ENCODE data around the gene POLA1. TPM values are rescaled to one million over a fixed set of nuclear protein-coding genes. Genes with fewer than 3 reads are reported as not detected.

POLA1 gene
- total RNA-seq, 1 experiment from 2014 or later: 24.1 TPM

DNA sequence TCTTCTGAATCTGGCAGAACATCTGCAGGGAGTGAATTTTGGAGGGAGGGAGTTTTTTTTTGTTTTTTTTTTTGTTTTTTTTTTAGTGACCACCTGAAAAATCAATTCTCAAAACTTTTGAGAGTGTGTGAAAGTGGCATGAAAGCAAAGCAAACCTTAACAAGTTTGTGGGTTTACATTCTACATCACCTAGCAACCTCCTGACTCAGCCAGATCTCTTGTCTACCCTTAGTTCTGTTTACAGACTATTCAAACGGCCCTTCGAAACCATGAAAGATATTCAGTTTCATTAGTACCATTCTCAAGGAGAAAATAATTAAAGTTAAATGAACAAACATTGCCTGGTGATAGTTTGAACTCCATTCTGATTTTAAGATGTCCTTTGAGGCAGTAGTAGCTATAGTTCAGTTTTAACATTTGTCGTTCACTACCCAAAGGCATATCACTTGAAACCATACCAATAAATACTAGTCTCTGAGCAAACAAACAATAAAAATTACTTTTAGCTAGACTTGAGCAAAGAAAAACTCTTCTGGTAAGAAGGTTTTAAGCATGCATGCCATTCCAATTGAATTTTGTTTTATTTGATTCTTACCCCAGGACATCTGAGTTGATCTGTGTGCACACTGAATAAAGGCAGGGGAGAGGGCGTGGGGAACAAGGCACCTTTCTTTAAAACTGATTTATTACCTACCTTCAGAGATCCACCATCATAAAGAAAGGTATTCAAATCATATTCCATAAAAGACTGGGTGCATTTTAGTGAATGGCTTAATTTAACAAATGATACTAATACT, 184.3 kb downstream of the POLA1 start:
- DNase-seq (ENCODE audit: low read depth): no peak

DNA sequence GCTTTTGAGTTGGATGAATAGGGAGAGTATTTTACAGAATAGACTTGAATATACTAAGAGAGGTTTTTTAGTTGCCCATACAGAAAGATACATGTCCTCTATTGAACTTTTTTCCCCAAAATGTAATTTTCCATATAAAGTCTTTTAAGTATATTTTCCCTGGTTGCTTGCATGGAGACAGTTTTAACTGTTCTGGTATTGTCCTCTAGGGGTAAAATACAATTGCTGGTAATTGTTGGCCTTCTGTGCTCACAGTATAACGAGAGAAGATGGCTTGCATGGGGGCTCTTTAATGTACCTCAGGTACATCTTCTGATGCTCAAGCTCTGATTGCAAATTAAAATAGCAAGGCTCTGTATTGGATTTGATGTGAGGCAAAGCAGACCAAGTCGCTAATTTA, 186.0 kb downstream of the POLA1 start:
- DNase-seq (ENCODE audit: low read depth): no peak

DNA sequence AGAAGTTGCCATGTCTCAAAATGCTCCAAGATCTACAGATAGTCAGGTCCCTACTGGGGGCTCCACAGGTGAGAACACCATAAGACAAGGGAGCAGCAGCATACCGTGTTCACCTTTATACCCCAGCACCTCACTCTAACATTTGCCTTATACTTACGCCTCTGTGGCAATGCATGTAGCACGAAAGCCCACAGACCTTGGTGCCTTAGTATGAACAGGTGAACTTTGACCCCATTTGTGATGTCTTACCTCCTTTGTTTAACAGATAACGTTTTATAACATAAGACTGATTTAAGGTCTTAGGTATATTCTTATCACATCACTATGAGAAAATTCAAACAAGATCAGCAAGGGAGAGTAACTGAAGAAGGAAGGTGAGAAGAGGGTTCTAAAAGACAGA, 193.2 kb downstream of the POLA1 start:
- no peak for DNase-seq (ENCODE audit: low read depth)

DNA sequence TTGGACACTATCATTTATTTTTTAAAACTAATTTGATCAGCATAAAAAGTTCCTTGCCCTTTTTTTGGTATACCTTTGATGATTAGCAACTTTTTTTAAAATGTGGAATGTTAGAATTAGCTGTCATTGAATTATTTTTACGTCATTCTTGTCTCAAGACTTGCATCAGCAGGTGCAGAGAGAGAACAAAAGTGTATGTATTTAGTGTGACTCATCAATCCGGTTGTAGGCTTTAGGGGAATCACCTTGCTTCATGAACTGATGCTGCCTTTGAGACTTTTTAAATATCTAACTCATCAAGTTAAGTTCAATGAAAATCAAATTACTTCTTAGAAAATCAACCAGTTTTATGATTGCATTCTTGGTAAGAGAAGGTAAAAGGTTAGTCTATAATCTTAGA, 197.0 kb downstream of the POLA1 start:
- DNase-seq (ENCODE audit: low read depth): no peak

DNA sequence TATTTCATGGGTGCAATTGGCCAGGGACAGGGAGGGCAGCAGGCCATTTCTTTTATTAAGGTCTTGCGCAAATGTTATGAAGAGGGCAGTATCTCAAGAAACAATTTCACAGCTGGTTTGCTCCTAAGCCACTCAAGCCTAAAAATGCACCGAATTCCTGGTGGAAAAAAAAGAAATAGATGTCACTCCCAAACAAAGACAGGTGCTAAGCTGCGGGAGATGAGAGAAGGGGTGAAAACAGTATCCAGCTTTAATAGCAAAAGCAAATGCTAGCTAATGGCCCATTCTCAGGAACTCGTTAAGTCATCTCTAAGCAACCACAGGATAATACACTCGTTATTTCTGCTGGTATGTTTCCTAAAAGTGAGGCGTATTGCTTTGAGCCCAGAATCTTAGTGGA, 205.7 kb downstream of the POLA1 start:
- no peak for DNase-seq (ENCODE audit: low read depth)

DNA sequence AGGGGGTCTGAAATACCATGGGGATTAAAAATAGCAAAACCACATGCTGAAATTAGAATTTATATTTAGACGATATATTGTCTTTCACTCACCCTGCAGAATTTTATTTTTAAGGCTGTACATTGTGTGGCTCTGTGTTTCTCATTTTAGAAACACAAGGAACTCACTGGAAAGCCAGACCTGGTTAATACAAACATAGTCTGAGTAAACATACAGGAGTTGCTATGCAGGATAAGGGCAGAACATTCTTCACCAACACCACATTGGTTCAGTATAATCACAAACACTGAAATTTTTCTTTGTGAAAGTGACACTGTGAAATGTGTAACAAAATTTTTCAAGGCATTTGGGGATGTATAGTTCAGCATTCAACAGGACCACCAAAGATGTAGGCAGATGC, 206.5 kb downstream of the POLA1 start:
- DNase-seq (ENCODE audit: low read depth): no peak

DNA sequence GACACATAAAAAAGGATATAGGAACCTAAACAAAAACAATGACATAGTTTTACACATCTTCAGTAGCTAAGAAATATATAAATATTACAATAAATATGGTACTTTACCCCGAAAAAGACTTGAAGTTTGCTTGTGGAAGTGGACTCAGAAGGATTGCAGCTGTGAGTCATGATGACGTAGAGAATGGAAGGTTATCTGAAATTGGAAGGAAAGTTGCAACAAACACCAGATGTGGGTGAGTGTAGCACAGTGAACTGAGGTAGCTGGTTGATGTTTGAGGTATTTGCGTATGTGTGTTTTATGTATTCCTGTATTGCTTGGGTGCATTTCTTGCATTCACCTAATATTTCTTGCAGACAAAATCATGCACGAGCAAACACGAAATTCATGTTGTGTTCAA, 209.1 kb downstream of the POLA1 start:
- DNase-seq (ENCODE audit: low read depth): peak; percentile 45

DNA sequence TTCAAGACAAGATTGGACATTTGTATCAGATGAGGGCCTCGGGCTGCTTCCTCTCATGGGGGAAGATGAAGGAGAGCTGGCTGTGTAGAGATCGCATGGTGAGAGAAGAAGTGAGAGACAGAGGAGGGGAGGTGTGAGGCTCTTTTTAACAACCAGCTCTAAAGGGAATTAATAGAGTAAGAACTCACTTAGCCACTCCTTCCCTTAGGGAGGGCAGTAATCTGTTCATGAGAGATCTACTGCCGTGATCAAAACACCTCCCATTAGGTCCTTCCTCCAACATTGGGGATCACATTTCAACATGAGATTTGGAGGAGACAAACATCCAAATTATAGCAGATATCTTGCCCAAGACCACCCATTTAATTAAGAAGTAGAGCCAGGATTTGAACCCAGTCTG, 225.0 kb downstream of the POLA1 start:
- DNase-seq (ENCODE audit: low read depth): no peak

DNA sequence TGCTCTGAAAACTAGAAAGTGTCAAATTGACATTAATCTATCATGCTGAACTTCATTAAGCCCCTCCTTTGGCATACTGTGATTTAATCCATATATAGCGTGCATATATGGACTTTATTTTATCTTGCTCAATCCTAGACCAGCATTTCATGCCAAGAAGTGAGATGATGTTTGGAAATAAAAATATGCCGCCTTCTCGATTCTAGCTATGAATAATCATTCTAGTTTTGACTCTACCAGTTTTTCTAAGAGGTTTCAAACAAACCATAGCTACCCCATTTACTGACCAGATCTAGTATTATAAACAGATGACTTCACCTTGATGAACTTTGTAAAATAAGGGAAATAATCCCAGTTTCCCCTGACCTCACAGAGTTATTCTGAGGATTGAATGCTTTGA, 227.1 kb downstream of the POLA1 start:
- no peak for DNase-seq (ENCODE audit: low read depth)

DNA sequence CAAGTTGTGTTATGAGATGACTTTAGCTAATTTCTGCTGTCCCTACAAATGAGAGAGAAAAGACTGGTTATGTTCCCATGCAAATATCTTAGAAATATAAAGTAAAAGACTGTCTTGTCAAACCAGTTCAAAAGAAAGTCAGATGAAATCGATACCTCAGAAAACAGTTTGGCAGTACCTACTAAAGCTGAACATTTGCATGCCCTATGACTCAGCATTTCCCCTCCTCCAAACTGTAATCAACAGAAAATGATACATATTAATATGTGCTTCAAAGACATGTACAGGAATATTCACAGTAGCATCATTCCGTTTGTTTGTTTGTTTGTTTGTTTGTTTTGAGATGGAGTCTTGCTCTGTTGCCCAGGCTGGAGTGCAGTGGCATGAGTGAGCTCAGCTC, 231.7 kb downstream of the POLA1 start:
- DNase-seq (ENCODE audit: low read depth): peak; percentile 18

DNA sequence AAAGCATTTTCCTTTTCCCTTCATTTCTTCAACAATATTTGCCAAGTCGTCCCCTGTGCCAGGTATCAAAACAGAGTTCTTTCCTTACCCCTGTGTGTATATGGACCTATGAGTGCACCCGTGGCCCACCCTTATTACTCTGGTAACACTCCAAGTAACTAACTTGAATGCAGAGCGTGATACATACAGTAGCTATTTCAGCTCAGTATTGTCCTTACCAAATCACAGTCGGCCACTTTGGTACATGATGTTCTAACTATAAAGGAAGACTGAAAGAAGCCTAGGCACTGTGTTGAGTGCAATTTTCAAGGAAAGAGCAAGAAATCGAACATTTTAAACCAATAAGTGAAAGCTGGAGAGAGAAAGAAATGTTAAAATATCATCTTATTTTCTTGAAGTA, 233.7 kb downstream of the POLA1 start:
- DNase-seq (ENCODE audit: low read depth): no peak

DNA sequence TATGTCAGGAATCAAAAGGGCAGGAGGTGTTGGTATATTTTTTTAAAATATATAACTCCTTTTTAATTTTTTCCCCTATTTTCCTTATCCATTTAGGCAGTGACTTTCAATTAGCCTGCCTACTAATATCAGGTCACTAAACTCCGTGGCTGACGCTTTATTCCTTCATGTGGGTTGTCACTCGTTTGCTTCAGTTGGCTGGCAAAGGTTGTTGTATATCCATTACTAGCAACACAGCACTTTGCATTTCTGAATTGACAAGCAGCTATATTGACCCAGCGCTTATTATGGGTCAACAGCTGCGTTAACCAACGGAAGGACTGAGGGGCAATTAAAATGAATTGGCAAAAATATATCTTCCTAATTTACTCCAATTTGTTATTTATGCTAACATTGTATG, 234.4 kb downstream of the POLA1 start:
- no peak for DNase-seq (ENCODE audit: low read depth)

DNA sequence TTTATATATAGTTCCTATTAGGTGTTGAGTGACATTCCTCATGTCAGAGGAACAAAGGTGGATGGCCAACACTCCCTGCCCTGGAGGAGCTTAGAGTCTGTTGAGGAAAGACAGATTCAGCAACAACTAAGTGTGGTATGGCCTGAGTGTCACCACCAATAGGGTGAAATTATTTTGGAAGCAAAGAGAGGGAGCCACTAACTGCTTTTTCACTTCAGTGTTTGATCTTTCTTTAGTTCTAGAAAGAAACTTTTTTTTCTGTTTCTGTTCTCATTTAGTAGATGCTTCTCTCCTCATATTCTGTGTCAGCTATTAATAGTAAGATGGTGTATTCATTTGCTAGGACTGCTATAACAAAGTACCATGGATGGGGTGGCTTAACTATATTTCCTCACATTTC, 240.6 kb downstream of the POLA1 start:
- DNase-seq (ENCODE audit: low read depth): no peak

DNA sequence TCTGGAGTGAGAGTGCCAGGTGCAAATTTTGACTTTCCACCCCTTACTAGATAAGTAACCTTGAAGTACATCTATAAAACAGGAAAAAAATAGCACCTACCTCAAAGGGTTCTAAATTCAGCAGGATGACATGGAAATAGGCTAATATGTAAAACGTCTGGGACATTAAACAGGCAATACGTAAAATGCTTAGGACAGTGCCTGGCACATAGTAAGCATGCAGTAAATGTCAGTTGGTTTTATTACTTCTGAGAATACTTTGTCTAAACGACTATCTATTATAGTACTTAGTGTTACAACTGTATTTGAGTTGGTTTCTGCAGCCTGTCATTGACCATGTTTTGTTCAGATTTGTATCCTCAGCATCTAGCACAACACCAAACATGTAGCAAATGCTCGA, 251.3 kb downstream of the POLA1 start:
- DNase-seq (ENCODE audit: low read depth): no peak

DNA sequence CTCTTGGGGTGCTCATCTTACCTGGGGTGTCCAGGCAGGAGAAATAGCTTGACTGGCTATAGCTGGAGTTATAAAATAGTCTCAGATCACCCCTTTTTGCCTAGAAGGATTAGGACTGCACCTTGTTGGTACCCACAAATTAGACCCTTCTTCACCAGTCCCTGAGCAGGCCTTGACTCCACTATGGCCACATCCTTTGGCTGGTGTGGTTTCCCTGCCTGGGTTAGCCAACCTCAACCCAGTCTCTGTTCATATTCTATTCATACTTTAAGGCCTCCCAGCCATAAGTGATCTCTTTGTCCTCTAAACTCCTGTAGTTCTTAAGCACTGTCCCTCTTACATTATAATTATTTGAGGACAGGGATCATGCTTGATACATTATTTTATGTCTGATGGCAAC, 252.7 kb downstream of the POLA1 start:
- no peak for DNase-seq (ENCODE audit: low read depth)

DNA sequence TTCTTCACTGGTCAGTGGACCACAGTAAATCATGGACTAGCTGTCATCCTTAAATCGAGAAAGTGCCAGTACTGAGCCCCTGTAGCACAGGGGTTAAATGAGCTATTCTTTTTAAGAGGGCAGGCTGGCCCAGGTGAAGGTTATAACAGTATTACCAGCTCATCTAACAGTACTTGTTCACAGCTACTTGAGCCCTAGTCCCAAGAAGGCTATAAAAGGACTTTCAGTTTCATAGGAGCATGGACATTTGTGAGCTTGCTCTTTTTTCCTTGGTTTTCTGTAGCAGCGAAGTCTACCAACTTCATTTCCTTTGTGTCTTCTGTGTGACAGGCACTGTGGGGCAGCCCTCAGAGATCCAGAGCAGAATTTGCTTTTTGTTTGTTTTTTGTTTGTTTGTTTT, 261.0 kb downstream of the POLA1 start:
- DNase-seq (ENCODE audit: low read depth): no peak

DNA sequence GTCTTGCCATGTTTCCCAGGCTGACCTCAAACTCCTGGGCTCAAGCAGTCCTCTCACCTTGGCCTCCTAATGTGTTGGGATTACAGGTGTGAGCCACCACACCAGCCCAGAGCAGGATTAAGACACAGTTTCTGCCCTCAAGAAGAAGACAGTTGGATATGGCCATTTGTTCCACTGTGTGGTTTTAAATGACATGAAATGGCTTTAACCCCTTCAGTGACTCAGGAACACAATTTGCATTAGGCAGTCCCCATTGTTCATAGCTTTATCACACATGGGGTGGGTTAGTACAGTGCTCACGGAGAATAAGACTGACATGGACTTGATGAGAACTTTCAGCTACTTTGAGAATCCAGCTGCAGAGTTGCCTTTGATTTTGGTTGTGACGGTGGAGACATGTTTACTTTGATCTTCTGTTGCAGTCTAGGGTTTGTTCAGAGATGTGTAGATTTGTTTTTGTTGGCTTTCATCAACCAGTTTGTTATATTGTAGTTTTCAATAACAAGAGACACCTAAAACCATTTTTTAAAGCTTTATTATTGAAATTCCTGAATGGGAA, 261.7 kb downstream of the POLA1 start:
- DNase-seq (ENCODE audit: low read depth): no peak

DNA sequence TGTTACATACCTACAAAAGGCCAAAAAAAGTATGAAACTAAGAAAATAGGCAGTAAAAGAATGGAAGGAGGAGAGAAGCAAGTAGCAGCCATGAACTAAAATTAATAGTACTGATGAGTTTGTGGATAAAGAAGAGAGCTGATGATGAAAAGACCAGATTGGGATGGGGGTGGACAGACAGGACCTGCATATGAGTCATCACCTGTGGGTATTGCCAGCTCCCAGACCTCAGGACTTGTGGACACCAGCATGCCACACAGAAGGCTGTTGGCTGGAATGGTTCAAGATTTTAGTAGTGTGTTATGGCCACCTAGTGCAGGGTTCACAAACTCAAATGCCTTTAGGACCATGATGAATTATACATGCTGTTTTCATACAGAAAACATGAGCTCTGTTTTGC, 263.1 kb downstream of the POLA1 start:
- DNase-seq (ENCODE audit: low read depth): peak; percentile 43

DNA sequence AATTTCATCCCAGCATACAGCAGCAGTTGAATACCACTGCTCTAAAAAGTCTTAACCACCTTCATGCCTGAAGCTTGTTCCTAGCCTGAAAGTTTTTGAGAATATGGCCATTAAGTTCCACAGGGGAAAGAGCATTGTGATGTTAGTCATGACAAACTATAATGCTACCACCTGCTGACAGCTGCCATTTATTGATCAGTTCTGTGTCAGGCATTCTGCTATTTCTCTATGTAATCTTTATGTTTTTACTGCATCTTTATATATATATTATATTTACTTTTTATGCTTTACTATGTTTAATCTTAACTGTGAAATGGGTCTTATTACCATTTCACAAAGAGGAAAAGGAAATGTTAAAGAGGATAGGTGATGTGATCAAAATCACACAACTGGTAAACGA, 268.1 kb downstream of the POLA1 start:
- DNase-seq (ENCODE audit: low read depth): no peak

DNA sequence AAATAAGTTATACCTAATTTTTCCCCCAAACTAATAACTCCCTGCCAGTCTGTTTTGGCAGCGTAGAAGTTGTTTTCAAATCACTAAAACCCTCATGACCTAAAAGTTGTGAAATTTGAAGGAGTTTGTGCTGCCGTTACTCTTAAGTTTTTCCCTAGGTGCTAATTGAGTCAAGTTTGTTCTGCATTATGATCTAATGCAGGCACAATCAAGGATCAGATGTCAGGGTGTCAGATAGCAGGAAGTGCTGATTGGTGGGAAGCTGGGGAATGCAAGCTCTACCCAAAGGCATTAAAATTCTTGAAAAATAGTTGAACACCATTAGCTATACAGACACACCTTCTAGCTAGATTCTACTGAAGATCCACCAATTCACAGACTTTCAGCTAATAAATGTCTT, 270.1 kb downstream of the POLA1 start:
- peak; percentile 29 for DNase-seq (ENCODE audit: low read depth)

DNA sequence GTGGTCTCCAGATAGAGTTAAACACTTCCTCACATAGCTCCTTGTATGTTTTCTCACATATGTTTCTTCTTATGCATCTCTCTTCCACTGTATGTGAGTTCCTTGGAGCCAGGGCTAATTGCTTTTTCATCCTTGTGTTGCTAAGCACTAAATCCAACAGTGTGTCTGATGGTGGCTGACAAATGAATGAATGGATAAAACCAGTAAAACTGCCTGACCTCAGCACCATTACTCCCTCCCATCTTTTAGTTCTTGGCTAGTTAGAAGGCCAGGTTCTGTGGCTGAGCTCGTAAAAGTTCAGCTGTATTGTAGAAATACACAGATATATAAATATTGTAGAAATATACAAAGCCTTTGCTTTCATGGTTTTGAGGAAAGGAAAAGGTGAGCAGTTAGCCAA, 271.7 kb downstream of the POLA1 start:
- DNase-seq (ENCODE audit: low read depth): no peak

DNA sequence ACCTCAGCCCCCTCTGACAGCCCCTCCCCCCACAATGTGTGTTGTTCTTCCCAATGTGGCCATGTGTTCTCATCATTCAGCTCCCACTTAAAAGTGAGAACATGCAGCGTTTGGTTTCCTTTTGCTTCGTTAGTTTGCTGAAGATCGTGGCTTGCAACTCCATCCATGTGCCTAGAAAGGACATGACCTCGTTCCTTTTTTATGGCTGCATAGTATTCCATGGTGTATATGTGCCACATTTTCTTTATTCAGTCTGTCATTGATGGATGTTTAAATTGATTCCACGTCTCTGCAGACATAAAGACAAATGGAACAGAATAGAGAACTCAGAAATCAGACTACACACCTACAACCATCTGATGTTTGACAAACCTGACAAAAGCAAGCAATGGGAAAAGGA, 276.1 kb downstream of the POLA1 start:
- DNase-seq (ENCODE audit: low read depth): no peak

DNA sequence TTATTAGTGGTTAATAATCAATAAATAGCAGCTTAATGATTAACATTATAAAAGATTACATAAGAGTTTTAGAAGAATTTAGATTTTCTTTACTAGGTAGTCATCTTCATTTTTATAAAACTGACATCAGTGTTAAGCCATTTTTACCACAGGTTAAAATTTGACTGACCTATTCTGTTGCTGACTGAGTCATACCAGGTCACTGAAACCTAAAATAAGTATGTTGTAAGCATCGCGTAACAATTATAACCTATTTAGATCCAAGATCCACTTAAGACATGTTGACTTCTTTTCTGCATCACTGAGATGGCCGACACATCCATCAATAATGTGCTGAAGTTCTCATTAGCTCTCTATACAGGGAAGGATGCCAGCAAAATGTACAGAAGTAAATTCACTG, 285.4 kb downstream of the POLA1 start:
- DNase-seq (ENCODE audit: low read depth): no peak

DNA sequence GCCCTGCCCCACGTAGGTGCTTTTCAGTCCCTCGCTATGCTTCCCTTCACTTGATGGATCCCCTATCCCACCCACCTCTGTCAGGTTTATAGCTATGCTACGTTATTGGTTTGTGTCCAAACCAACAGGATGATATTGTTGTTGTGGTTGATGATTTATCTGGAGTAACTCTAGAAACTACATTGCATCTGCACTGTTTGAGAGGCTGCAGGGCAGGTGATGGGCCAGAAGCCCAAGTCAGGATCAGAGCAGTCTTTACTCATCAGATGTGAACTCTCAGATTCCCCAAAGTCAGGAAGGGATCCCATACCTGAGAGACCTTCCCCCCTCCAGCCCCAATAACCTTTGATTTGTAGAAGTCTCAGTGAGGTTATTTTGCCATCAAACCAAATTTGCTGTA, 287.3 kb downstream of the POLA1 start:
- no peak for DNase-seq (ENCODE audit: low read depth)
